Hepatocyte (in vitro differentiated cells): ENCODE measurements around the gene PTPRD.

Source experiments
- CTCF ChIP-seq: fragments of 200-600 bp; sonication (generic); IDR thresholded peaks from 2 replicates; pipeline ENCODE4 v1.5.1; 2016; ENCODE audit warnings: antibody characterized with exemption, mild to moderate bottlenecking; ENCODE audit not compliant: poor library complexity
- EZH2 ChIP-seq: fragments of 200-600 bp; sonication (generic); IDR thresholded peaks from 2 replicates; pipeline ENCODE4 v1.6.1; 2016; ENCODE audit warnings: antibody characterized with exemption, mild to moderate bottlenecking, borderline replicate concordance
- EZH2phosphoT487 ChIP-seq: fragments of 200-600 bp; sonication (generic); IDR thresholded peaks from one replicate; pipeline ENCODE4 v1.6.1; 2018; ENCODE audit warnings: antibody characterized with exemption, mild to moderate bottlenecking, low read depth, moderate library complexity; ENCODE audit not compliant: unreplicated experiment, severe bottlenecking

GRCh38 chr9:8270235-8270634 lies 2342.6 kb downstream of the PTPRD start:
- TF ChIP-seq CTCF (no peak), EZH2 (no peak), EZH2phosphoT487 (no peak)
